Stimulated activated CD4-positive, alpha-beta T cell treated with anti-CD3 and anti-CD28 coated beads, Interleukin-1b, Interleukin-23, amount 100 ng/mL, for 48 hours (primary cell): ENCODE results near the gene MBD3L5.
A peak's percentile ranks its signal among the peaks of the same experiment; 100 is the strongest.
"Not testable (repeated sequence)": the region's sequence is repeated elsewhere in the genome, so short reads cannot be mapped to it uniquely, and the experiment has no call there.

ENCODE experiments used
- DNase-seq: peaks from one replicate; pipeline ENCODE4 v3.0.0-alpha.2; 2020

MBD3L5 gene

DNA sequence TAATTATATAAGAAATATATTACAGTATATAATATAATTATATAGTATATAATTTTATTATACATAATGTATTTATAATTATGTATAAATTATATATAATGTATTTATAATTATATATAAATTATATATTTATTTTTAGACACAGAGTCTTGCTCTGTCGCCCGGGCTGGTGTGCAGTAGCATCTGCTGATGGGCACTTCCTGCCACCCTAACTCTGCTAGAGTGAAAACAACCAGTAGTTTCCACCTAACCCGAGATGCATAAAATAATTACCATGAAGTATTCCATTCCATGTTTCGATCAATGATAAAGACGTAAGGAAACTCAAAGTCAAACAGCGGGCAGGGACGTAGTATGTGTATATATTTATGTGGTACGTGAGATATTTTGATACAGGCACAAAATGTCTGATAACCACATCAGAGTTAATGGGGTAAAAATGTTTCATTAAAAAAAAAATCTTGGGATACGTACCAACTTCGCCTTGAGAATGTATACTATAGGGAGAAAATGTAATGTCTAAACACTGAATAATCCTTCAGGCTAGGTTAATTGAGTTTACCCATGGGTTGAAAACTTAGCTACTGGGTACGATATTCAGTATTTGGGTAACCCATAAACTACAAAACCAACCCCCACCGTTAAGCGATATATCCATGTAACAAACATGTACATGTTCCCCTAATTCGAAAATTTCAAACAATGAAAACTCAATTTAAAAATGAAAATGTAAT is 24.4 kb downstream of the MBD3L5 start:
- not testable (repeated sequence) for DNase-seq

GRCh38 chr19:7055679-7056078 is 25.3 kb downstream of the MBD3L5 start:
- DNase-seq, result not testable (repeated sequence)

DNA sequence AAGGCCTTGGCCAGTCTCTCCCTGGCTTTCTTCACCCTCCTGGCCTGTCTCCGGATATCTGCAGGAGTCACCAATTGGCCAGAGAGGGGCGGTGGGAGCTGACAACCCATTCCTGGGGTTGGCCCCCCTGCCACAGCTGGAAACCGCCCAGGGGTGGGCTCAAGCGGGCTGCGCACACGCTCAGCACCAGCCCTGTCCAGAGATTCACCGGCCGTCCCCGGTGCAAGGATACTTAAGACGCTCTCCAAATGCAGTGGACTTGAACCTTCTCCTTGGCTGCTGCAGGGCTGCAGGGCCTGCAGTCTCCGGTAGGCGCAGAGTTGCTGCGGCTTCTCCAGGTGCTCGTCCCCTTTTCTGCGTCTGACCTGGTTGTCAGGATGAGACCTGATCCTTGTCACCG is 26.0 kb downstream of the MBD3L5 start:
- DNase-seq, result not testable (repeated sequence)

- DNase-seq, result not testable (repeated sequence)
These were observed 28.2 kb downstream of the MBD3L5 start, which contains the start of gene MBD3L3 for GRCh38 chr19:7058576-7058975. Gene MBD3L3 (minus strand): TSS chr19:7058676. CDS start chr19:7058605, 71 bp downstream.

GRCh38 chr19:7059977-7060376 is 29.6 kb downstream of the MBD3L5 start:
- DNase-seq, result not testable (repeated sequence)

DNA sequence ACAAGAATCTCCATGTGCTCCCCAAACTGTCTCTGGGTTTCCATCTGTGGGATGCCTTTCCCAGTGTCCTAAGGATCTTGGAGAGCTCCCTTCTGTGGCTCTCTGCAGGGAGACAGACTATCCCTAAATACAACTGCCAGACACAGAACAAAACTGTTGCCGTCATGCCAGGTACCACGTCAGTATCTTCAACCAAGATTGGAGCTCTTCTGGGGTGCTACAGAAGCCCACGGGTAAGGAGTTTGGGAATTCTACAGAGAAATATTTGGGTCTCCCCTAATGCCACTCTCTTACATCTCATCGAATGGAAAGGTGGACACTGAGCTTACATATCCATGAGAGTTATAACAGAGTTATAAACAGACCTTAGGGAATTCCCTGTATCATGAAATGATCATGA is 33.0 kb downstream of the MBD3L5 start:
- DNase-seq, result no peak

DNA sequence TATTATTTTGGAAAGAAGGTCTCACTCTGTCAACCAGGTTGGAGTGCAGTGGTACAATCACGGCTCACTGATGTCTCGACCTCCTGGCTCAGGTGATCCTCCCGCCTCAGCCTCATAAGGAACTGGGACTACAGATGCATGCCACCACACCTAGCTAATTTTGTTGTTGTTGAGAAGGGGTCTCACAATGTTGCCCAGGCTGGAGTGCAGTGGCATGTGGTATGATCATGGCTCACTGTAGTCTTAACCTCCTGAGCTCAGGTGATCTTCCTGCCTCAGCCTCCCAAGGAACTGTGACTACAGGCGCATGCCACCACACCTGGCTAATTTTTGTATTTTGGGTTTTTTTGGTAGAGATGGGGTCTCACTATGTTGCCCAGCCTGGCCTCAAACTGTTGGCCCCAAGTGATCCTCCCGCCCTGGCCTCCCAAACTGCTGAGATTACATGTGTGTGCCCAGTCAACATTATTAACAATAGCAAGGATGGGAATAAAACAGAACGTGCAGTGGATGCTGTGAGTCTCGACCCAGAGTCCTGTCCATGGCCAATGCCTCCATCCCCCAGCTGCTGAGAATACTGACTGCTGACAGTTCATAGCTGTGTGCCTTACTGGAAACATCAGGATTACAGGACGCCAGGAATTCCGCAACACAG is 33.5 kb downstream of the MBD3L5 start:
- DNase-seq, result no peak

- DNase-seq, result not testable (repeated sequence)
These were observed 36.7 kb downstream of the MBD3L5 start for GRCh38 chr19:7067122-7067521.

DNA sequence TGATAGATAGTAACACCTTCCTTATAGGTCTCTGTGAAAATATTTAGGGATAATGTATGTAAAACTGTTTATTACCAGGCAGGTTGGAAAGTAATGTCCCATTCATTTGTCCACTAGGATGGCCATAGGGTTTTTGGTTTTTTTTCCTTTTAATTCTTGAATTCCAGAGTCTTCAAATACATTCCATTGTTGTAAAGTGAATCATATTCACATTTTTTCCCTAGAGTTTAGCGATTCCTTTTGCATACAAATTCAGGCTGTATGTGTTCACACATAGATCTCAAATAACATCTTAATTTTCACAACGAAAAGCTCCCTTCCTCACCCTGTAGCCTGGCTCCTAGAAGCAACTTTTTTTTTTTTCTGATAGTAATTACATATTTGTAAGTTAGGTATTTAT is 37.3 kb downstream of the MBD3L5 start:
- DNase-seq, result no peak

GRCh38 chr19:7068599-7068998 is 38.2 kb downstream of the MBD3L5 start:
- no peak for DNase-seq

DNA sequence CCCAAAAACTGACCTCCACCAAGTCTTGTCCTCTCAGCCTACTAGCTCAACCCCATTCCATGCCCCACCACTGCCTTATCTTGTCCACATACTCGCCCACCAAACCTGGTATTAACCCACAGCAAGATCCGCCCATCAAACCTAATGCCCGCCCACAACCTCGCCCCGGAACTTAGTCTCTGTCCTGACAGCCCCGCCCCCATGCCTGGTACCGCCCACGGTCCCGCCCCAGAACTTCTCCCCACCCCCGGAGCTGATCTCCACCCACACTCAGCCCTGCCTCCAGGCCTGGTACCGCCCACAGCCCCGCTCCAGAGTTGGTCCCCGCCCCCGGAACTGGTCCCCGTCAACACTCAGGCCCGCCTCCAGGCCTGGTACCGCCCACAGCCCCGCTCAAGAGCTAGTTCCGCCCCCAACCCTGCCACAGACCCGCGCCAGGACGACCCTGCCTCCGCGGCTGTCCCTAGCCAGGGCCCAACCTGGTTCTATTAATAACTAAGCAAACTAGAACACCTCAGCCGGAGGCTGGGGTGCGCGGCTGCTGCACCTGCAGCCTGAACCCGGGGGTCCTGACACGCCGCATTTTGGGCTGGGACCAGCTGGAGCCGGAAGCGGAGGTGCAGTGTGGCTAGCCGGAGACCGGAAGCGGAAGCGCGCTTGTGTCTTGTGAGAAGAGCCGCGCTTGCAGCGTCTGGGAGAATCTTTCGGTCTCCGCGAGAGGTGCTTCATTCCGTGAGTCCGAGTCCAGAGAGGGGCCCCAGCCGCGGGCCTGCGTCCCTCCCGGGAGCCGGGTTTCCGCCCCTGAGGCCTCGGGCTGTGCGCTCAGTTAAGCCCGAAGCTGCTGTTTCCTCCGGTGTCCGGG is 38.9 kb downstream of the MBD3L5 start, which contains the start of gene ZNF557:
TSS of gene ZNF557 (plus strand) at position 662 of the 862 bp plus-strand sequence. CDS start 5,372 bp downstream, outside the sequence.
- peak; percentile 99 for DNase-seq

- no peak for DNase-seq
These were observed 39.5 kb downstream of the MBD3L5 start for GRCh38 chr19:7069904-7070226.

GRCh38 chr19:7072541-7072940 is 42.2 kb downstream of the MBD3L5 start:
- DNase-seq, result no peak

- DNase-seq, result no peak
These were observed 44.4 kb downstream of the MBD3L5 start for GRCh38 chr19:7074705-7075282.

- DNase-seq, result no peak
These were observed 45.8 kb downstream of the MBD3L5 start for GRCh38 chr19:7076151-7076550.

DNA sequence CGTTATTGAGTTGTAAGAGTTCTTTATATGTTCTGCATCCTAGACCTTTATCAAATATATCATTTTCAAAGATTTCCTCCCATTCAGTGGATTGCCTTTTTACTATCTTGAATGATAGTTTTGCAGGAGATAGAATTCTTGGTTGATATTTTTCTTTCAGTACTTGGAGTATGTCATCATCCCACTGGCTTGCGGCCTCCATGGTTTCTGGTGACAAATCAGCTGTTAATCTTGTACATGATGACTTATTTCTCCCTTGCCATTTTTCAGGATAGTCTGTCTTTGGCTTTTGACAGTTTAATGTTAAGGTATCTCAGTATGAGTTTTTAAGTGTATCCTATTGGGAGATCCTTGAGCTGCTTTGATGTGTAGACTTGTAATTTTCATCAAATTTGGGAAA is 47.6 kb downstream of the MBD3L5 start:
- DNase-seq, result no peak
